Measurements from ENCODE around the gene RNF144A. TPM values are rescaled to one million over a fixed set of nuclear protein-coding genes. Genes with fewer than 3 reads are reported as not detected.

Gene RNF144A
- total and polyA plus RNA-seq, 2 experiments from 2014 or later = 0.60 to 3.5 TPM

GRCh38 chr2:6941299-6942046, 24.3 kb downstream of the RNF144A start:
- no peak overlapping the region for H3K27ac ChIP-seq
- no peaks in the 10 kb centered on the region for H3K36me3 ChIP-seq (ENCODE audit: low read depth)
- no peak overlapping the region for H3K4me2 ChIP-seq (ENCODE audit: unreplicated experiment)
- H3F3A ChIP-seq (ENCODE audit: insufficient read depth) = no peaks in the 10 kb centered on the region
- no peak overlapping the region for H3K4me3 ChIP-seq
- WGBS, 2 experiments (ENCODE audit: low coverage in 1 of 2, low lambda C conversion rate in 2 of 2, missing lambda C conversion rate in 2 of 2) = 95% methylated on average over 10 of the region's 10 CpGs
- H3K9me2 ChIP-seq (ENCODE audit: insufficient read depth) = no peaks in the 10 kb centered on the region
- H3K79me2 ChIP-seq (ENCODE audit: insufficient read depth) = no peaks in the 10 kb centered on the region
- H3K4me1 ChIP-seq (ENCODE audit: insufficient read depth) = 0 out of 2 replicates have a peak, but pooled peaks cover 5% of the 10 kb centered on the region
- H3K9me3 ChIP-seq (ENCODE audit: low read depth) = no peaks in the 10 kb centered on the region
- no peaks in the 10 kb centered on the region for H4K20me1 ChIP-seq (ENCODE audit: insufficient read depth)
- DNase-seq = no peak
- no peak overlapping the region for H2AFZ ChIP-seq
- in situ Hi-C loops (cut with MboI) = no loop called here
- TF ChIP-seq EZH2 (IDR thresholded peaks at IDR 0.05; ENCODE audit: insufficient read depth, poor library complexity, severe bottlenecking) (no peak), EZH2phosphoT487 (IDR thresholded peaks at IDR 0.05; ENCODE audit: insufficient read depth, low read depth) (no peak)
- H3K27me3 ChIP-seq (replicated peaks; ENCODE audit: insufficient read depth) = peaks cover 32% of the 10 kb centered on the region
- H3K9ac ChIP-seq = no peak overlapping the region

- WGBS, 2 experiments (ENCODE audit: low coverage in 1 of 2, low lambda C conversion rate in 2 of 2, missing lambda C conversion rate in 2 of 2) = 91 to 92% methylated on average over 8 of the region's 8 CpGs
- in situ Hi-C loops (cut with MboI) = no loop called here
- no peaks in the 10 kb centered on the region for H3F3A ChIP-seq (ENCODE audit: insufficient read depth)
- H3K27ac ChIP-seq = no peak overlapping the region
- H4K20me1 ChIP-seq (ENCODE audit: insufficient read depth) = no peaks in the 10 kb centered on the region
- H3K36me3 ChIP-seq (ENCODE audit: low read depth) = no peaks in the 10 kb centered on the region
- H3K4me2 ChIP-seq (ENCODE audit: unreplicated experiment) = no peak overlapping the region
- peaks cover 32% of the 10 kb centered on the region for H3K27me3 ChIP-seq (replicated peaks; ENCODE audit: insufficient read depth)
- no peak overlapping the region for H3K4me3 ChIP-seq
- H3K9me3 ChIP-seq (ENCODE audit: low read depth) = no peaks in the 10 kb centered on the region
- DNase-seq = no peak
- 0 out of 2 replicates have a peak, but pooled peaks cover 6% of the 10 kb centered on the region for H3K4me1 ChIP-seq (ENCODE audit: insufficient read depth)
- no peak for TF ChIP-seq EZH2phosphoT487 (IDR thresholded peaks at IDR 0.05; ENCODE audit: insufficient read depth, low read depth)
- no peak for TF ChIP-seq EZH2 (IDR thresholded peaks at IDR 0.05; ENCODE audit: insufficient read depth, poor library complexity, severe bottlenecking)
- no peaks in the 10 kb centered on the region for H3K9me2 ChIP-seq (ENCODE audit: insufficient read depth)
- H3K9ac ChIP-seq = no peak overlapping the region
- H2AFZ ChIP-seq = no peak overlapping the region
- H3K79me2 ChIP-seq (ENCODE audit: insufficient read depth) = no peaks in the 10 kb centered on the region
These were observed 25.6 kb downstream of the RNF144A start for GRCh38 chr2:6942848-6943247.

GRCh38 chr2:6943523-6943922, 26.3 kb downstream of the RNF144A start:
- Histone ChIP-seq H3K9me2 (ENCODE audit: insufficient read depth) (no peaks in the 10 kb centered on the region), H3K27ac (no peak overlapping the region), H3K4me2 (ENCODE audit: unreplicated experiment) (no peak overlapping the region), H3K4me3 (no peak overlapping the region), H2AFZ (no peak overlapping the region), H3F3A (ENCODE audit: insufficient read depth) (no peaks in the 10 kb centered on the region), H3K27me3 (replicated peaks; ENCODE audit: insufficient read depth) (peaks cover 32% of the 10 kb centered on the region), H3K79me2 (ENCODE audit: insufficient read depth) (no peaks in the 10 kb centered on the region), H4K20me1 (ENCODE audit: insufficient read depth) (no peaks in the 10 kb centered on the region), H3K4me1 (ENCODE audit: insufficient read depth) (0 out of 2 replicates have a peak, but pooled peaks cover 6% of the 10 kb centered on the region), H3K9ac (no peak overlapping the region), H3K9me3 (ENCODE audit: low read depth) (no peaks in the 10 kb centered on the region), H3K36me3 (ENCODE audit: low read depth) (no peaks in the 10 kb centered on the region)
- DNase-seq = no peak
- no peak for TF ChIP-seq EZH2phosphoT487 (IDR thresholded peaks at IDR 0.05; ENCODE audit: insufficient read depth, low read depth)
- no peak for TF ChIP-seq EZH2 (IDR thresholded peaks at IDR 0.05; ENCODE audit: insufficient read depth, poor library complexity, severe bottlenecking)
- WGBS, 2 experiments (ENCODE audit: low coverage in 1 of 2, low lambda C conversion rate in 2 of 2, missing lambda C conversion rate in 2 of 2) = 94 to 97% methylated on average over 6 of the region's 6 CpGs
- in situ Hi-C loops (cut with MboI) = no loop called here

GRCh38 chr2:6943971-6944370, 26.8 kb downstream of the RNF144A start:
- TF ChIP-seq EZH2phosphoT487 (IDR thresholded peaks at IDR 0.05; ENCODE audit: insufficient read depth, low read depth) (no peak), EZH2 (IDR thresholded peaks at IDR 0.05; ENCODE audit: insufficient read depth, poor library complexity, severe bottlenecking) (no peak)
- no peak for DNase-seq
- in situ Hi-C loops (cut with MboI) = no loop called here

More at GRCh38 chr2:6943971-6944370, 26.8 kb downstream of the RNF144A start:
- H3K4me1 ChIP-seq (ENCODE audit: insufficient read depth) = 0 out of 2 replicates have a peak, but pooled peaks cover 6% of the 10 kb centered on the region
- H3K4me2 ChIP-seq (ENCODE audit: unreplicated experiment) = no peak overlapping the region
- H3K9ac ChIP-seq = no peak overlapping the region
- no peak overlapping the region for H3K27ac ChIP-seq
- no peaks in the 10 kb centered on the region for H3K9me3 ChIP-seq (ENCODE audit: low read depth)
- H4K20me1 ChIP-seq (ENCODE audit: insufficient read depth) = no peaks in the 10 kb centered on the region
- no peak overlapping the region for H3K4me3 ChIP-seq
- peaks cover 1% of the 10 kb centered on the region; the same call in 1 of the 2 replicates for H3F3A ChIP-seq (ENCODE audit: insufficient read depth)
- no peaks in the 10 kb centered on the region for H3K36me3 ChIP-seq (ENCODE audit: low read depth)
- WGBS, 2 experiments (ENCODE audit: low coverage in 1 of 2, low lambda C conversion rate in 2 of 2, missing lambda C conversion rate in 2 of 2) = 89 to 92% methylated on average over 8 of the region's 8 CpGs
- peaks cover 32% of the 10 kb centered on the region for H3K27me3 ChIP-seq (replicated peaks; ENCODE audit: insufficient read depth)
- no peaks in the 10 kb centered on the region for H3K79me2 ChIP-seq (ENCODE audit: insufficient read depth)
- H3K9me2 ChIP-seq (ENCODE audit: insufficient read depth) = no peaks in the 10 kb centered on the region
- H2AFZ ChIP-seq = no peak overlapping the region
